ENCODE measurements around the gene GPR17.

Gene GPR17

GRCh38 chr2:127645395-127646291 is at the start of gene GPR17:
Gene GPR17, plus strand, starts transcription at chr2:127646153. Its CDS starts 4,583 bp downstream, at chr2:127650736.
- no peak for ATAC-seq

DNA sequence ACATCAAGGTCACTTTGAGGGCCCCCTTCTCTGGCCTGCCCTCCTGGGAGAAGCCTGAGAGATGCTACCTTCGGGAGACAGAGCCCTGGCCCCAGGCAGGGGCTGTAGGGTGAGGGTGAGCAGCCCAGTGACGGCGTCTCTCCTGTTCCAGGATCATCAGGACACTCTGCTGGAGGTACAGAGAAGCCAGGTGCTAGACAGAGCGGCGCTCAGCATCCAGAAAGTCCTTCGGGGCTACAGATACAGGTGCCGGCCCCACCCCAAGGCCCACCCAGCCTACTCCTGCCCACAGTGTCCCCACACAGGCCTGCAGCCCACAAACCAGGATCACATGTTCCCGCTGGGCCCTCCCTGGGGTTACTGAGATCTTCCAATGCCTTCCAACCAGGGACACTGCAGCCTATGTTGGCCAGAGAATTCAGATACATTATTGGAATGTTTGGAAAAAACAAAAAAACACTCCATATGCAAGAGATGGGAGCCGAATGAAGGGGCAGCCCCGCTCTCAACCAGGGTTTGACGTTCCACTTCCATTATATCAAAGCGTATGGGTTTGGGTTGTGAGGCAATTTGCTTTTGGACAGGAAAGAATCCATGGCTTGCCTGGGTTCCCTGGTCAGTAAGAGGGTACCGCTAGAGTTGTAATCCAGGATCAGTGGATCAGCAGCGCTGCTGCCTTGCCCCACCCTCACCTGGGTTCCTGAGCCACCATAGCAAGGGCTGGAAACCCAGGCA is 49.5 kb upstream of the GPR17 start:
- ATAC-seq: no peak

GRCh38 chr2:127597046-127597983 is 48.6 kb upstream of the GPR17 start:
- ATAC-seq: no peak

- ATAC-seq: no peak
Measured at GRCh38 chr2:127597984-127598380, 48.0 kb upstream of the GPR17 start.

DNA sequence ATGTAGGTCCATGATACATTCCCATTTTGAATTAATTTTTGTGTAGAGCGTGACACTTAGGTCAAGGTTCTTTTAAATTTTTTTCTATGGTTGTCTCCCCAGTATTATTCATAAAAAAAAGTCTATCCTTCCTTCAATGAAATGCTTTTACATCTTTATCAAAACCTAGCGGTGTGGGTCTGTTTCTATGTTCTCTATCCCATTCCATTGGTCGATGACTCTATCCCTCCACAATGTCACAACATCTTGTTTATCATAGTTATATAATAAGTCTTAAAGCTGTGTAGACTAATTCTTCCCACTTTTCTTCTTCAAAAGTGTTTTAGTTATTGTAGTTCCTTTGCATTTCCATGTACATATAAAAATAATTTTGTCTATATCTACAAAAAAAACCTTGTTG is 47.2 kb upstream of the GPR17 start:
- ATAC-seq: no peak

GRCh38 chr2:127599211-127599610 is 46.7 kb upstream of the GPR17 start:
- ATAC-seq: no peak

DNA sequence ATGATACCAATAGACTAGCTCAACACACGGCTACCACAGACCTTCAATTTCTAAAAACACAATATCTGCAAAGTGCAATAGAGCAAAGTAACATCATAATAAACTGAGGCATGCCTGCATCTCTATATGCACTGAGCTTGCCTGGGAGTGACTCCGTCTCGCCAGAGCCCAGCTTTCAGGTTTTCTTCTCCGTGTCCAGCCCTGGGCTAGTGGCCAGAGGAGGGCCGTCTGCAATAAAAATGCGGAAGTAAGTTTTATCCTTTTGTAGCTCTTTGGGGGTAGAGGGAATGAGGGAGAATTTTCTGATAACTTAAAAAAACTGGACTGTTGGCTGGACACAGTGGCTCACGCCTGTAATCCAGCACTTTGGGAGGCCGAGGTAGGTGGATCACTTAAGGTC is 41.0 kb upstream of the GPR17 start:
- no peak for ATAC-seq

- ATAC-seq: no peak
Measured at GRCh38 chr2:127605691-127606263, 40.2 kb upstream of the GPR17 start.

- no peak for ATAC-seq
Measured at GRCh38 chr2:127606625-127607398, 39.1 kb upstream of the GPR17 start.

- no peak for ATAC-seq
Measured at GRCh38 chr2:127607399-127607908, 38.5 kb upstream of the GPR17 start.

- no peak for ATAC-seq
Measured at GRCh38 chr2:127608061-127609030, 37.6 kb upstream of the GPR17 start.

DNA sequence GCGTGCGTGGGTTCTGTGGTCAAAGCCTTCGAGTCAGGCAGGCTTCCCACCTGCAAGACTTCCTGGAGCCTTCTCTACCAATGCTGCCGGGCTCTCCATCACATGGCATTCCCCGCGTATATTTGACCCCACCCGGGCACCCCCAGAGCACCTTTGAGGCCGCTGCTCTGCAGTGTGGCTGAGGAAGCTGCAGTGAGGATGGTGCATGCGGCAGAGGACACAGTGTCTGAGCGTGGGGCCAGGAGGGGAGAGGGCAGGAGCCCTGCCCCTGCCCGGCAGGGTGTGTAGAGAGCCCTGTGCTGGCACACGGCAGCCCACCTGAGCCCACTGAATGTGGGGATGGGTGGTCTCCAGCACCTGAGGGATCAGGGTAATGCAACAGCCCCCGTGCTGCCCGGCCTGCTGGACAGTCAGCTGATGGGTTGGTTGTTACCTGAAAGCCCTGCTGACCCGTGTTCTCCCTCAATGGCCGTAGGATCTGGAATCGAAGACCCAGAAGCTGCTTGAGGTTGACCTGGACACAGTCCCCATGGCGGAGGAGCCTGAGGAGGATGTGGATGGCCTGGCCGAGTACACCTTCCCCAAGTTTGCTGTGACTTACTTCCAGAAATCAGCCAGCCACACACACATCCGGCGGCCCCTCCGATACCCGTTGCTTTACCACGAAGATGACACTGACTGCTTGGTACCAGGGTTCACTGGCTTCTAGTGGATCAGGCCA is 36.8 kb upstream of the GPR17 start:
- no peak for ATAC-seq

DNA sequence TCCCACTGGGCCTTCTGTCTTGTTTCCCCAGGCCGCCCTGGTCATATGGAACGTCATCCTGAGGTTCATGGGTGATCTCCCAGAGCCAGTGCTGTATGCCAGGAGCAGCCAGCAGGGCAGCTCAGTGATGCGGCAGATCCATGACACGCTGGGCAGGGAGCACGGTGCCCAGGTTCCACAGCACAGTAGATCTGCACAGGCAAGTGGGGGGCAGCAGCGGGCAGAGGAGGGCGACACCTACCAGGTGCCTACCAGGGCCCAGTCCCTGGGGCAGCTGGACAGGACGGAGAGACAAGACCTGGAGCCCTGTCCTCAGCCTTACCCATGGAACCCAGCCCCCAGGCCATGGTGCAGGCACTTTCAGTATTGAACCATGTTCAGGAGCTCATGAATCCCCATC is 36.1 kb upstream of the GPR17 start:
- no peak for ATAC-seq

GRCh38 chr2:127610561-127610960 is 35.4 kb upstream of the GPR17 start:
- no peak for ATAC-seq

DNA sequence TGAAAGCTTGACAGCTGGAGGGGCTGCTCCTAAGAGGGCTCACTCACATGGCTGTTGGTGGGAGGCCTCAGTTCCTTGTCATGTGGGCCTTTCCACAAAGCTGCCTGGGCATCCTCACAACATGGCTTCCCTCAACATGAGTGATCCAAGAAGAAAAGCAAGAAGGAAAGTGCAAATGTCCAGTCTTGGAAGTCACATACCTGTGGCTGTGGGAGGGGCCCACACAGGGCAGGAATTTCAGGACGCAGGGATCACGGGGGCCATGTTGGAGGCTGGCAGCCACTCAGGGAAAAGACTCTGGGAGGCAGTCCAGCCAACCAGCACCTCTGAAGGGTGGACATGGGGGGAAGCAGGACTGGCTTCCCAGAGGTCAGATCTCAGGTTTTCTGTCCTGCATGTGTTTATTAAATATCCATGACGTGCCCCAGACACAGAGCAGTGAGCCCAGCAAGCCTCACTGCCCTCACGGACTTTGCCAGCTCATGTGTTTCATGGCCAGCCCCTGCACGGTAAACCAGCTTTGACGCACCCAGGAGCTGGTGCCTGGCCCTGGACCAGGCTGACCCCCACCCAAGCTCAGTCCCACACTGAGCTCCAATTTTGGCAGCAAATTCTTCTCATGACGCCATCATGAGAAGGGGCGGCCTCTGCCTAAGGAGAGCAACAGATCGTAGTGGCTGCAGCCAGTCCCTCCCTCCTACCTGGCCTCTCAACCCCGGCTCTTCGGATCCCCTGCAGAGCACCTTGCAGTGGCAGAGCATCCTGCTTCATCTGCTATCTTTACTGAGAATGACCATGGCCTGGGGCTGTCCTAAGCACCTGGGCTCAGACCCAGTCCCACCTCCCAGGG is 34.7 kb upstream of the GPR17 start:
- no peak for ATAC-seq

DNA sequence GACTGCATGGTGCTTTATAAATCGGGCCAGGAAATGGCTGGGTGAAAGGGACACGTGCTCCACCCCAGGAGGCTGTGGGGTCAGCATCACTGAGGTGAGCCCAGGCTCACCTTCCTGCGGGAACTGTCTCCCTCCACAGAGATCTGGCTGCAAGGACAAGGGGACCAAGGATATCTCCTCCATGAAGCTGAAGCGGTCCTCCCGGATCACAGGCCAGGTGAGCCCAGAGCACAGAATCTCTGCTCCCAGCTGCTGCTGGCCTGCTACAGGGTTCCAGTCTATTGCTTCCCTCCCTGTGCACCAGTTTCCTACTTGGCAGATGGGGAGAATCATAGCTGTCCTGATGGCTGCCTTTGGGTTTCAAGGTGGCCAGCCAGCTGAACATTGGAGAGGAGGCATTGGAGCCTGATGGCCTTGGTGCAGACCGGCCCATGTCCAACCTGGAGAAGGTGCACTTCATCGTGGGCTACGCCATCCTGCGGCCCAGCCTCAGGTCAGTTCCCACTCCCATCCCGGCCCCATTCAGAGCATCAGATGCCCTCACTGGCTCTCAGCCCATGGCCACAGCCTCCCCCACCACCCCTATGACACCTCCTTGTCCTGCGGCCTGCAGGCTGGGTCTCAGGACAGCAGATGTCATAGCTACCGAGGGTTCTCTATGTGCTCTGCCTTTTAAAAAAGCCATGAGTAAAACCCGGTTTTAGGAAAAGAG is 33.7 kb upstream of the GPR17 start:
- no peak for ATAC-seq

DNA sequence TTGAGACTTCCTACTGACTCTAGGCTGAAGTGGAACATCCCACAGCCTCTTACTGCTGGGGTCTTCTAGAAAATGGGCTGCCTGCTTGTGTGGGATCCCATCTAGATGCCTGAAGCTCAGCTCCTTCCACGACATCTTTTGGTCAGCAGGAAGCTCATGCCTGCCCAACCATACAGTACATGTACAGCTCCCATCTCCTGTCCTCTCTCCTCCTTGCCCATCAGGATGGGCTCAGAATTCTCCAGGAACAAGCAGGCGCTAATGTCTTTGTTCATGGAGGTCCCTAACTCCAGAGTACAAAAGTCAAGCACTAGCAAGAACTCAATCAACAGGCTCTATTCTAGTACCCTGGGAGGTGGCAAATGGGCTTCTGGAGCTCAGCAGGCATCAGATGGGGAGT is 31.7 kb upstream of the GPR17 start:
- ATAC-seq: no peak

GRCh38 chr2:127614731-127615130 is 31.2 kb upstream of the GPR17 start:
- no peak for ATAC-seq

All from activated CD4-positive, CD25-positive, alpha-beta regulatory T cell treated with anti-CD3 and anti-CD28 coated beads, Interleukin-2, amount 50 U/mL, for 24 hours (primary cell).